Measurements from ENCODE around the gene CRYBA2.

CRYBA2 gene

DNA sequence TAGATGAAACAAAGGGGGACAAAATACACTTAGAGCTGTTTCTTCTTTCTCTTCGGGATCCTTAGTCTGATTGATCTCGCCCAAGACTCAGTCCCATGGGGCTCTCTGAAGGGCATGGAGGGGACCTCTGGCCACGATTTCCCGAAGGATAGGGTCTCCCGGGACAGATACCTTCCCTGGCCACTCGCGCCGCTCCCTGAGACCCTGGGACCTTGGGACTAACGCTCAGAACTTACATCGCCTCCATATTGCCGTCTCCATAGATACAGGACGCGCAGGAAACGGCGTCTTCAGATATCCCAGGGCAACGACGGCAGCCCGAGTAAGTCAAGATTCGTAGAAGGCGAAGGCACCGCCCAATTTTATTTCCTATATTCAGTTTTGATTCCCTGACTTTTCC lies 48.0 kb upstream of the CRYBA2 start, which contains the start of gene CFAP65:
Gene CFAP65, minus strand, starts transcription at position 265 of the 400 bp plus-strand sequence. CDS start 2,468 bp downstream, outside the sequence.
- H3K79me2 ChIP-seq (ENCODE audit: insufficient read depth, low read length): no peaks in the 10 kb centered on the region
- H3K27ac ChIP-seq (ENCODE audit: low read depth, low read length): no peak within 1 kb of the TSS
- H2AFZ ChIP-seq (ENCODE audit: low read depth, low read length, severe bottlenecking): no peak within 1 kb of the TSS
- no peak within 1 kb of the TSS for H3K9ac ChIP-seq (ENCODE audit: low read length)
- H3K36me3 ChIP-seq (ENCODE audit: low read length): no peaks in the 10 kb centered on the region
- no peak within 1 kb of the TSS for H3K4me2 ChIP-seq (ENCODE audit: low read depth, low read length, poor library complexity, severe bottlenecking)
- no peak within 1 kb of the TSS for H3K4me3 ChIP-seq (ENCODE audit: insufficient read depth, low read length, poor library complexity, severe bottlenecking)
- TF ChIP-seq, protein P1, sequence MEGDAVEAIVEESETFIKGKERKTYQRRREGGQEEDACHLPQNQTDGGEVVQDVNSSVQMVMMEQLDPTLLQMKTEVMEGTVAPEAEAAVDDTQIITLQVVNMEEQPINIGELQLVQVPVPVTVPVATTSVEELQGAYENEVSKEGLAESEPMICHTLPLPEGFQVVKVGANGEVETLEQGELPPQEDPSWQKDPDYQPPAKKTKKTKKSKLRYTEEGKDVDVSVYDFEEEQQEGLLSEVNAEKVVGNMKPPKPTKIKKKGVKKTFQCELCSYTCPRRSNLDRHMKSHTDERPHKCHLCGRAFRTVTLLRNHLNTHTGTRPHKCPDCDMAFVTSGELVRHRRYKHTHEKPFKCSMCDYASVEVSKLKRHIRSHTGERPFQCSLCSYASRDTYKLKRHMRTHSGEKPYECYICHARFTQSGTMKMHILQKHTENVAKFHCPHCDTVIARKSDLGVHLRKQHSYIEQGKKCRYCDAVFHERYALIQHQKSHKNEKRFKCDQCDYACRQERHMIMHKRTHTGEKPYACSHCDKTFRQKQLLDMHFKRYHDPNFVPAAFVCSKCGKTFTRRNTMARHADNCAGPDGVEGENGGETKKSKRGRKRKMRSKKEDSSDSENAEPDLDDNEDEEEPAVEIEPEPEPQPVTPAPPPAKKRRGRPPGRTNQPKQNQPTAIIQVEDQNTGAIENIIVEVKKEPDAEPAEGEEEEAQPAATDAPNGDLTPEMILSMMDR (IDR thresholded peaks at IDR 0.05; ENCODE audit: insufficient read depth, low read length, poor library complexity, severe bottlenecking): no peak
- no peak for TF ChIP-seq EZH2phosphoT487 (conservative IDR thresholded peaks at IDR 0.05; ENCODE audit: low read length)
- H4K20me1 ChIP-seq (ENCODE audit: low read depth, low read length): no peaks in the 10 kb centered on the region
- H3K9me2 ChIP-seq (replicated peaks; ENCODE audit: insufficient read depth, low read length): no peaks in the 10 kb centered on the region
- H3K9me3 ChIP-seq (ENCODE audit: insufficient read depth, low read length): no peaks in the 10 kb centered on the region
- H3K27me3 ChIP-seq (ENCODE audit: low read length): no peaks in the 10 kb centered on the region
- no peaks in the 10 kb centered on the region for H3F3A ChIP-seq (ENCODE audit: insufficient read depth)

DNA sequence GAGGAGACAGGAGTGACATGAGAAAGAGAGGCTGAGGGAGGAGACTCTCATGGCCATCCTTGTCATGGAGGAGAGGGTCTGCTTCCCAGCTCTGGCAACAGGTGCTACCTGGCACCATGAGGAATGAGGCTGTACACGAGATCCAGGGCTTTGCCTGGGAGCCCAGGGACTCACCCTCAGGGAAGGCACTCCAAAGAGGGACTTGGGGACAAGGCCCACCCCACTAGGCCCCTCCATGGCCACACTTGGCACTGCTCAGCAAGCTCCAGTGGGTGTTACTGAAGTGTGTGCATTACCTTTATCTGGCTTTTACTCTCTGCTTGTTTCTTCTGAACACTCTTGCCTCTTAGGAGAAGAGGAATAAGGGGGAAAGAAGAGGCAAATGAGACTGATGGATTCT lies 45.4 kb upstream of the CRYBA2 start:
- Histone ChIP-seq H3K4me3 (ENCODE audit: insufficient read depth, low read length, poor library complexity, severe bottlenecking) (no peak overlapping the region), H4K20me1 (ENCODE audit: low read depth, low read length) (no peaks in the 10 kb centered on the region), H3K4me2 (ENCODE audit: low read depth, low read length, poor library complexity, severe bottlenecking) (no peak overlapping the region), H3K9me3 (ENCODE audit: insufficient read depth, low read length) (no peaks in the 10 kb centered on the region), H3K9ac (ENCODE audit: low read length) (no peak overlapping the region), H3K27ac (ENCODE audit: low read depth, low read length) (no peak overlapping the region), H2AFZ (ENCODE audit: low read depth, low read length, severe bottlenecking) (no peak overlapping the region), H3F3A (ENCODE audit: insufficient read depth) (no peaks in the 10 kb centered on the region), H3K9me2 (replicated peaks; ENCODE audit: insufficient read depth, low read length) (no peaks in the 10 kb centered on the region), H3K27me3 (ENCODE audit: low read length) (no peaks in the 10 kb centered on the region), H3K79me2 (ENCODE audit: insufficient read depth, low read length) (no peaks in the 10 kb centered on the region), H3K36me3 (ENCODE audit: low read length) (no peaks in the 10 kb centered on the region)
- TF ChIP-seq, protein P1 (IDR thresholded peaks at IDR 0.05; ENCODE audit: insufficient read depth, low read length, poor library complexity, severe bottlenecking): no peak
- TF ChIP-seq EZH2phosphoT487 (conservative IDR thresholded peaks at IDR 0.05; ENCODE audit: low read length): no peak

DNA sequence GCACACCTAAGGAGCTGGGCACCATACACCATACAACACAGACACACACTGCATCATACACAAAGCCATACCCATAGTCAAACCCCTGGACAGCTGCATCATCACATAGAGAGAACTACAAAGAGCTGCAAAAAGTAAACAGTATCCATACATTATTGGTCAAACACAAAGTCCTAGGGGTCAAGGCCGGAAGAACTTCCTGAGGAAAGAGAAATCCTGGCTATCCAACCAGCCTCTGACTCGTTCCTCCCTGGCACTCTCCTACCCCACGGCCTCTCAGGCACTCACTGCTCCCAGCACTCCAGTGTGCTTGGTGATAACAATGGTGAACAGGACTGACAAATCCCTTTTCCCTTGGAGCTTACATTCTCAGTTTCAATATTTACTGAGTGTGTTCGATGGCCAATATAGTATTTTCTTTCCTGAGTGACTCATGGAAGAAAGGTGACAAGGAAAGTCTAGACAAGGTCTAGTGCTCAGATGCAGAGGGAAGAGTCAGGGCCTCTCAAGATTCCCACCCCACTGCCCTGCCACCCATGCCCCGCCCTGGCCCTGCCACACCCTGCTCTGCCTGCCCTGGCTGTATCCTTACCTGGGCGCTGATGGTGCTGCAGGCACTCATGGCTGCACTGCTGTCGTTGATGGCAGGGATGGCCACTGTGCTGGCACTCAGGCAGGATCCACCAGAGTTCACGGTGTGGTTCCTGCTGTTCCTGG lies 44.7 kb upstream of the CRYBA2 start:
- no peaks in the 10 kb centered on the region for H4K20me1 ChIP-seq (ENCODE audit: low read depth, low read length)
- H3K27me3 ChIP-seq (ENCODE audit: low read length): no peaks in the 10 kb centered on the region
- no peak for TF ChIP-seq EZH2phosphoT487 (conservative IDR thresholded peaks at IDR 0.05; ENCODE audit: low read length)
- TF ChIP-seq, protein P1 (IDR thresholded peaks at IDR 0.05; ENCODE audit: insufficient read depth, low read length, poor library complexity, severe bottlenecking): no peak
- no peak overlapping the region for H2AFZ ChIP-seq (ENCODE audit: low read depth, low read length, severe bottlenecking)
- no peaks in the 10 kb centered on the region for H3K9me3 ChIP-seq (ENCODE audit: insufficient read depth, low read length)
- H3K9ac ChIP-seq (ENCODE audit: low read length): no peak overlapping the region
- H3K79me2 ChIP-seq (ENCODE audit: insufficient read depth, low read length): no peaks in the 10 kb centered on the region
- no peak overlapping the region for H3K4me3 ChIP-seq (ENCODE audit: insufficient read depth, low read length, poor library complexity, severe bottlenecking)
- H3K27ac ChIP-seq (ENCODE audit: low read depth, low read length): no peak overlapping the region
- no peak overlapping the region for H3K4me2 ChIP-seq (ENCODE audit: low read depth, low read length, poor library complexity, severe bottlenecking)
- H3K9me2 ChIP-seq (replicated peaks; ENCODE audit: insufficient read depth, low read length): no peaks in the 10 kb centered on the region
- H3K36me3 ChIP-seq (ENCODE audit: low read length): no peaks in the 10 kb centered on the region
- H3F3A ChIP-seq (ENCODE audit: insufficient read depth): no peaks in the 10 kb centered on the region
